GM23338 (cell line): ENCODE measurements around the gene PPFIBP2. TPM values are rescaled to one million over a fixed set of nuclear protein-coding genes. Genes with fewer than 3 reads are reported as not detected.

Experiments used
- ATAC-seq: fragments of 200-7000 bp; cut with Tn5 transposase; 3 replicates; pipeline ENCODE4 v1.9.1; 2020
- DNase-seq: peaks from one replicate; pipeline ENCODE4 v3.0.0-alpha.2; 2015; ENCODE audit warnings: low spot score
- H2AFZ ChIP-seq: fragments of 200-600 bp; sonication (generic); 2 replicates; pipeline ENCODE4 v1.8.0; 2016; ENCODE audit warnings: antibody characterized with exemption, mild to moderate bottlenecking, moderate library complexity
- H3F3A ChIP-seq: fragments of 200-600 bp; sonication (generic); replicated peaks from 2 replicates; pipeline ENCODE4 v1.8.0; 2017; ENCODE audit warnings: antibody characterized with exemption, mixed run types, low read depth
- H3K27ac ChIP-seq: fragments of 200-600 bp; sonication (generic); 2 replicates; pipeline ENCODE4 v1.6.1; 2016; ENCODE audit warnings: low read depth
- H3K27me3 ChIP-seq: fragments of 200-600 bp; sonication (generic); 2 replicates; pipeline ENCODE4 v1.8.0; 2016; ENCODE audit warnings: mild to moderate bottlenecking, mixed run types, moderate library complexity; ENCODE audit not compliant: insufficient read depth
- H3K36me3 ChIP-seq: fragments of 200-600 bp; sonication (generic); 2 replicates; pipeline ENCODE4 v1.8.0; 2016; ENCODE audit warnings: mild to moderate bottlenecking; ENCODE audit not compliant: insufficient read depth
- H3K4me1 ChIP-seq: fragments of 200-600 bp; sonication (generic); 2 replicates; pipeline ENCODE4 v1.8.0; 2016; ENCODE audit warnings: mild to moderate bottlenecking, moderate library complexity; ENCODE audit not compliant: insufficient read depth
- H3K4me2 ChIP-seq: fragments of 200-600 bp; sonication (generic); 2 replicates; pipeline ENCODE4 v1.7.1; 2017; ENCODE audit warnings: mixed run types
- H3K4me3 ChIP-seq: fragments of 200-600 bp; sonication (generic); 2 replicates; pipeline ENCODE4 v1.6.1; 2016; ENCODE audit warnings: mixed run types
- H3K79me2 ChIP-seq: fragments of 200-600 bp; sonication (generic); replicated peaks from 2 replicates; pipeline ENCODE4 v1.8.0; 2017; ENCODE audit warnings: mild to moderate bottlenecking; ENCODE audit not compliant: insufficient read depth
- H3K9me2 ChIP-seq: fragments of 200-600 bp; sonication (generic); 2 replicates; pipeline ENCODE4 v1.8.0; 2017; ENCODE audit not compliant: insufficient read depth
- H4K20me1 ChIP-seq: fragments of 200-600 bp; sonication (generic); replicated peaks from 2 replicates; pipeline ENCODE4 v1.8.0; 2017; ENCODE audit warnings: mild to moderate bottlenecking; ENCODE audit not compliant: insufficient read depth
- H3K27ac Mint-ChIP-seq: 2 replicates; pipeline ENCODE4 v1.8.0; 2020; ENCODE audit warnings: inconsistent platforms, mild to moderate bottlenecking, moderate library complexity, mixed read lengths
- H3K27me3 Mint-ChIP-seq: 3 replicates; pipeline ENCODE4 v1.8.0; 2022; ENCODE audit warnings: low read depth, mild to moderate bottlenecking, moderate library complexity, mixed read lengths, inconsistent platforms; ENCODE audit not compliant: insufficient read depth, poor library complexity
- H3K36me3 Mint-ChIP-seq: 3 replicates; pipeline ENCODE4 v1.8.0; 2021; ENCODE audit warnings: low read depth, mild to moderate bottlenecking, inconsistent platforms, moderate library complexity, mixed read lengths
- H3K4me1 Mint-ChIP-seq: 3 replicates; pipeline ENCODE4 v1.8.0; 2020; ENCODE audit warnings: mild to moderate bottlenecking, inconsistent platforms, mixed read lengths
- H3K4me3 Mint-ChIP-seq: 3 replicates; pipeline ENCODE4 v1.8.0; 2021; ENCODE audit warnings: moderate library complexity, mild to moderate bottlenecking, inconsistent platforms, mixed read lengths
- H3K9me3 Mint-ChIP-seq: 3 replicates; pipeline ENCODE4 v1.8.0; 2020; ENCODE audit warnings: moderate library complexity, mild to moderate bottlenecking, inconsistent platforms, mixed read lengths
- CREB1 ChIP-seq: fragments of 250-450 bp; sonication (Bioruptor Pico); IDR thresholded peaks from 2 replicates; pipeline ENCODE4 v1.5.0; 2020; ENCODE audit warnings: low read depth, mild to moderate bottlenecking, moderate library complexity
- EZH2 ChIP-seq: fragments of 200-600 bp; sonication (generic); IDR thresholded peaks from one replicate; pipeline ENCODE4 v1.8.0; 2017; ENCODE audit warnings: antibody characterized with exemption, mild to moderate bottlenecking, low read depth; ENCODE audit not compliant: unreplicated experiment
- EZH2phosphoT487 ChIP-seq: fragments of 200-600 bp; sonication (generic); IDR thresholded peaks from one replicate; pipeline ENCODE4 v1.8.1; 2018; ENCODE audit warnings: antibody characterized with exemption; ENCODE audit not compliant: unreplicated experiment
- JUNB ChIP-seq: IDR thresholded peaks from one replicate; pipeline ENCODE4 v1.6.1; 2016; ENCODE audit warnings: antibody characterized with exemption; ENCODE audit not compliant: unreplicated experiment
- NANOG ChIP-seq: IDR thresholded peaks from 2 replicates; pipeline ENCODE4 v1.6.1; 2016; ENCODE audit warnings: antibody characterized with exemption, borderline replicate concordance
- POLR2AphosphoS5 ChIP-seq: IDR thresholded peaks from 2 replicates; pipeline ENCODE4 v1.6.1; 2016; ENCODE audit warnings: antibody characterized with exemption, low read depth
- STAT1 ChIP-seq: IDR thresholded peaks from one replicate; pipeline ENCODE4 v1.6.1; 2016; ENCODE audit warnings: antibody characterized with exemption; ENCODE audit not compliant: unreplicated experiment
- ZNF114 ChIP-seq: fragments of 250-450 bp; sonication (Bioruptor Pico); IDR thresholded peaks from 2 replicates; pipeline ENCODE4 v1.5.0; 2020; ENCODE audit warnings: mild to moderate bottlenecking, moderate library complexity
- ZNF331 ChIP-seq: fragments of 250-450 bp; sonication (Bioruptor Pico); IDR thresholded peaks from 2 replicates; pipeline ENCODE4 v1.5.0; 2020; ENCODE audit warnings: low read depth, mild to moderate bottlenecking, moderate library complexity
- polyA plus RNA-seq: library from polyadenylated mRNA; unstranded; fragments of >200 nt; fragmentation: Nextera tagmentation; extraction: Ambion mirVana; gene quantifications from 2 replicates; pipeline ENCODE4 v1.2.1, GENCODE V29; 2016
- total RNA-seq: library from RNA; depleted of rRNA; stranded (reverse); fragments of >200 nt; shearing (Covaris generic); gene quantifications from 2 replicates; pipeline ENCODE4 v1.2.3, GENCODE V29; 2014
- TF ChIP-seq, protein P1 (sequence below): IDR thresholded peaks from one replicate; pipeline ENCODE4 v1.6.1; 2018; ENCODE audit warnings: antibody characterized with exemption; ENCODE audit not compliant: unreplicated experiment
- TF ChIP-seq, protein P2 (sequence below), 2 experiments: fragments of 200-600 bp in 1 of 2; sonication (generic) in 1 of 2; conservative IDR thresholded peaks; 2 replicates each; pipeline versions ENCODE4 v1.5.1 to v1.6.1; 2016 to 2017; ENCODE audit warnings: antibody characterized with exemption in 2 of 2, low read depth in 2 of 2, mild to moderate bottlenecking in 2 of 2, moderate library complexity in 1 of 2
- TF ChIP-seq, protein P3 (sequence below): fragments of 250-450 bp; sonication (Bioruptor Pico); IDR thresholded peaks from 2 replicates; pipeline ENCODE4 v1.5.0; 2020; ENCODE audit warnings: mild to moderate bottlenecking, moderate library complexity

The PPFIBP2 gene
- total and polyA plus RNA-seq, 2 experiments from 2014 or later = 7.1 to 14.8 TPM

DNA sequence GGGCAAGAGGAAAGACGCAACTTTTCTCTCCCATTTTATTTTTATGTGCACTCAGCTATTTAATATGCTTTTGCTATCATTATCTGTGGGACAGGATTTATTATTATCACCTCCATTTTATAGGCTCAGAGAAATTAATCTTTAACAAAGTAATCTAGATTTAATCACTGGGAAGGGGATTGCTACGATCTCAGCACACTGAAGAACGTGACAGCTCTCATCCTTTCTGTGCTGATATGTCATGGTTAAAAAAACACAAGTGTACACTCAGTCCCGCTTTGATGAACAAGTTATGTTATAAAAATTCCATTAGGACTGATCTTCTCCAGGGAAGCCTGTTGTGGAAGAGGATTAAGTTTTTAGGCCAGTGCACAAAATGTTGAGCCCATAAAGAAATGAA, 121.9 kb downstream of the PPFIBP2 start:
- no peak overlapping the region for H3K4me3 ChIP-seq
- peaks cover 4% of the 10 kb centered on the region for H3K27me3 Mint-ChIP-seq
- no peak for DNase-seq
- H3K27me3 ChIP-seq = no peaks in the 10 kb centered on the region
- no peaks in the 10 kb centered on the region for H4K20me1 ChIP-seq
- H2AFZ ChIP-seq = no peak overlapping the region
- no peak overlapping the region for H3K4me3 Mint-ChIP-seq
- TF ChIP-seq CREB1 (CRISPR knock-in tag) (no peak), ZNF331 (CRISPR knock-in tag) (no peak), EZH2phosphoT487 (no peak), JUNB (no peak)
- TF ChIP-seq, protein P1, sequence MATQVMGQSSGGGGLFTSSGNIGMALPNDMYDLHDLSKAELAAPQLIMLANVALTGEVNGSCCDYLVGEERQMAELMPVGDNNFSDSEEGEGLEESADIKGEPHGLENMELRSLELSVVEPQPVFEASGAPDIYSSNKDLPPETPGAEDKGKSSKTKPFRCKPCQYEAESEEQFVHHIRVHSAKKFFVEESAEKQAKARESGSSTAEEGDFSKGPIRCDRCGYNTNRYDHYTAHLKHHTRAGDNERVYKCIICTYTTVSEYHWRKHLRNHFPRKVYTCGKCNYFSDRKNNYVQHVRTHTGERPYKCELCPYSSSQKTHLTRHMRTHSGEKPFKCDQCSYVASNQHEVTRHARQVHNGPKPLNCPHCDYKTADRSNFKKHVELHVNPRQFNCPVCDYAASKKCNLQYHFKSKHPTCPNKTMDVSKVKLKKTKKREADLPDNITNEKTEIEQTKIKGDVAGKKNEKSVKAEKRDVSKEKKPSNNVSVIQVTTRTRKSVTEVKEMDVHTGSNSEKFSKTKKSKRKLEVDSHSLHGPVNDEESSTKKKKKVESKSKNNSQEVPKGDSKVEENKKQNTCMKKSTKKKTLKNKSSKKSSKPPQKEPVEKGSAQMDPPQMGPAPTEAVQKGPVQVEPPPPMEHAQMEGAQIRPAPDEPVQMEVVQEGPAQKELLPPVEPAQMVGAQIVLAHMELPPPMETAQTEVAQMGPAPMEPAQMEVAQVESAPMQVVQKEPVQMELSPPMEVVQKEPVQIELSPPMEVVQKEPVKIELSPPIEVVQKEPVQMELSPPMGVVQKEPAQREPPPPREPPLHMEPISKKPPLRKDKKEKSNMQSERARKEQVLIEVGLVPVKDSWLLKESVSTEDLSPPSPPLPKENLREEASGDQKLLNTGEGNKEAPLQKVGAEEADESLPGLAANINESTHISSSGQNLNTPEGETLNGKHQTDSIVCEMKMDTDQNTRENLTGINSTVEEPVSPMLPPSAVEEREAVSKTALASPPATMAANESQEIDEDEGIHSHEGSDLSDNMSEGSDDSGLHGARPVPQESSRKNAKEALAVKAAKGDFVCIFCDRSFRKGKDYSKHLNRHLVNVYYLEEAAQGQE = no peak
- TF ChIP-seq, protein P2, sequence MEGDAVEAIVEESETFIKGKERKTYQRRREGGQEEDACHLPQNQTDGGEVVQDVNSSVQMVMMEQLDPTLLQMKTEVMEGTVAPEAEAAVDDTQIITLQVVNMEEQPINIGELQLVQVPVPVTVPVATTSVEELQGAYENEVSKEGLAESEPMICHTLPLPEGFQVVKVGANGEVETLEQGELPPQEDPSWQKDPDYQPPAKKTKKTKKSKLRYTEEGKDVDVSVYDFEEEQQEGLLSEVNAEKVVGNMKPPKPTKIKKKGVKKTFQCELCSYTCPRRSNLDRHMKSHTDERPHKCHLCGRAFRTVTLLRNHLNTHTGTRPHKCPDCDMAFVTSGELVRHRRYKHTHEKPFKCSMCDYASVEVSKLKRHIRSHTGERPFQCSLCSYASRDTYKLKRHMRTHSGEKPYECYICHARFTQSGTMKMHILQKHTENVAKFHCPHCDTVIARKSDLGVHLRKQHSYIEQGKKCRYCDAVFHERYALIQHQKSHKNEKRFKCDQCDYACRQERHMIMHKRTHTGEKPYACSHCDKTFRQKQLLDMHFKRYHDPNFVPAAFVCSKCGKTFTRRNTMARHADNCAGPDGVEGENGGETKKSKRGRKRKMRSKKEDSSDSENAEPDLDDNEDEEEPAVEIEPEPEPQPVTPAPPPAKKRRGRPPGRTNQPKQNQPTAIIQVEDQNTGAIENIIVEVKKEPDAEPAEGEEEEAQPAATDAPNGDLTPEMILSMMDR (conservative IDR thresholded peaks at IDR 0.05; ENCODE audit: low read depth in 2 of 2) = no peak
- no peaks in the 10 kb centered on the region for H3K79me2 ChIP-seq
- H3K36me3 Mint-ChIP-seq = peaks cover 5% of the 10 kb centered on the region; the same call in 2 of the 3 replicates
- H3F3A ChIP-seq = no peaks in the 10 kb centered on the region
- H3K27ac Mint-ChIP-seq = no peak overlapping the region
- no peaks in the 10 kb centered on the region for H3K36me3 ChIP-seq
- no peak overlapping the region for H3K4me2 ChIP-seq
- peaks cover 6% of the 10 kb centered on the region; the same call in 1 of the 2 replicates for H3K9me2 ChIP-seq
- no peaks in the 10 kb centered on the region for H3K4me1 ChIP-seq
- ATAC-seq = no peak
- H3K4me1 Mint-ChIP-seq = peaks cover 36% of the 10 kb centered on the region
- H3K9me3 Mint-ChIP-seq = no peaks in the 10 kb centered on the region
- H3K27ac ChIP-seq = no peak overlapping the region

DNA sequence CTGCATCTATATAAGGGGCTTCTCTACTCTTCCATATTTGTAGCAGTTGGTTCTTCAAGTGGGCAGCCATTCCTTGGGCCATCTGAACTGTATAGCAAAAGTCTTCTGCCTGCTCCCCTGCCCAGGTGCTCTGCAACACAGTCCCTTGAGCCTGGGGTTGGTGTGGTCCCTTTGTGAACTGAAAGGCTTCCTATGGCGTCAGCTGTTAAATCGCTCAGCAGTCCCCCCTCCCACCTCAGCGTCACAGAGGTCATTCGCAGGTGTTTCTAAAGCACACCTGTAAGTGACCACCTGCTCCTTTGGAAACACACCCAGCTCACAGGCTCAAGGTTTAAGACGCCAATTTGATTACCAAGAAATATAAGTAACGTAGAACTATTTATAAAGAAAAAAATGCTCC, 122.6 kb downstream of the PPFIBP2 start:
- H4K20me1 ChIP-seq = no peaks in the 10 kb centered on the region
- Mint-ChIP-seq H3K4me1 (peaks cover 36% of the 10 kb centered on the region), H3K27ac (no peak overlapping the region), H3K27me3 (peaks cover 4% of the 10 kb centered on the region), H3K9me3 (no peaks in the 10 kb centered on the region), H3K36me3 (peaks cover 6% of the 10 kb centered on the region), H3K4me3 (no peak overlapping the region)
- H3K4me1 ChIP-seq = no peaks in the 10 kb centered on the region
- no peak overlapping the region for H3K4me3 ChIP-seq
- no peaks in the 10 kb centered on the region for H3F3A ChIP-seq
- ATAC-seq (peak; percentile 63), DNase-seq (no peak)
- H3K36me3 ChIP-seq = no peaks in the 10 kb centered on the region
- H2AFZ ChIP-seq = no peak overlapping the region
- H3K27me3 ChIP-seq = no peaks in the 10 kb centered on the region
- no peaks in the 10 kb centered on the region for H3K79me2 ChIP-seq
- H3K27ac ChIP-seq = no peak overlapping the region
- peaks cover 6% of the 10 kb centered on the region; the same call in 1 of the 2 replicates for H3K9me2 ChIP-seq
- H3K4me2 ChIP-seq = no peak overlapping the region
- TF ChIP-seq, protein P3, sequence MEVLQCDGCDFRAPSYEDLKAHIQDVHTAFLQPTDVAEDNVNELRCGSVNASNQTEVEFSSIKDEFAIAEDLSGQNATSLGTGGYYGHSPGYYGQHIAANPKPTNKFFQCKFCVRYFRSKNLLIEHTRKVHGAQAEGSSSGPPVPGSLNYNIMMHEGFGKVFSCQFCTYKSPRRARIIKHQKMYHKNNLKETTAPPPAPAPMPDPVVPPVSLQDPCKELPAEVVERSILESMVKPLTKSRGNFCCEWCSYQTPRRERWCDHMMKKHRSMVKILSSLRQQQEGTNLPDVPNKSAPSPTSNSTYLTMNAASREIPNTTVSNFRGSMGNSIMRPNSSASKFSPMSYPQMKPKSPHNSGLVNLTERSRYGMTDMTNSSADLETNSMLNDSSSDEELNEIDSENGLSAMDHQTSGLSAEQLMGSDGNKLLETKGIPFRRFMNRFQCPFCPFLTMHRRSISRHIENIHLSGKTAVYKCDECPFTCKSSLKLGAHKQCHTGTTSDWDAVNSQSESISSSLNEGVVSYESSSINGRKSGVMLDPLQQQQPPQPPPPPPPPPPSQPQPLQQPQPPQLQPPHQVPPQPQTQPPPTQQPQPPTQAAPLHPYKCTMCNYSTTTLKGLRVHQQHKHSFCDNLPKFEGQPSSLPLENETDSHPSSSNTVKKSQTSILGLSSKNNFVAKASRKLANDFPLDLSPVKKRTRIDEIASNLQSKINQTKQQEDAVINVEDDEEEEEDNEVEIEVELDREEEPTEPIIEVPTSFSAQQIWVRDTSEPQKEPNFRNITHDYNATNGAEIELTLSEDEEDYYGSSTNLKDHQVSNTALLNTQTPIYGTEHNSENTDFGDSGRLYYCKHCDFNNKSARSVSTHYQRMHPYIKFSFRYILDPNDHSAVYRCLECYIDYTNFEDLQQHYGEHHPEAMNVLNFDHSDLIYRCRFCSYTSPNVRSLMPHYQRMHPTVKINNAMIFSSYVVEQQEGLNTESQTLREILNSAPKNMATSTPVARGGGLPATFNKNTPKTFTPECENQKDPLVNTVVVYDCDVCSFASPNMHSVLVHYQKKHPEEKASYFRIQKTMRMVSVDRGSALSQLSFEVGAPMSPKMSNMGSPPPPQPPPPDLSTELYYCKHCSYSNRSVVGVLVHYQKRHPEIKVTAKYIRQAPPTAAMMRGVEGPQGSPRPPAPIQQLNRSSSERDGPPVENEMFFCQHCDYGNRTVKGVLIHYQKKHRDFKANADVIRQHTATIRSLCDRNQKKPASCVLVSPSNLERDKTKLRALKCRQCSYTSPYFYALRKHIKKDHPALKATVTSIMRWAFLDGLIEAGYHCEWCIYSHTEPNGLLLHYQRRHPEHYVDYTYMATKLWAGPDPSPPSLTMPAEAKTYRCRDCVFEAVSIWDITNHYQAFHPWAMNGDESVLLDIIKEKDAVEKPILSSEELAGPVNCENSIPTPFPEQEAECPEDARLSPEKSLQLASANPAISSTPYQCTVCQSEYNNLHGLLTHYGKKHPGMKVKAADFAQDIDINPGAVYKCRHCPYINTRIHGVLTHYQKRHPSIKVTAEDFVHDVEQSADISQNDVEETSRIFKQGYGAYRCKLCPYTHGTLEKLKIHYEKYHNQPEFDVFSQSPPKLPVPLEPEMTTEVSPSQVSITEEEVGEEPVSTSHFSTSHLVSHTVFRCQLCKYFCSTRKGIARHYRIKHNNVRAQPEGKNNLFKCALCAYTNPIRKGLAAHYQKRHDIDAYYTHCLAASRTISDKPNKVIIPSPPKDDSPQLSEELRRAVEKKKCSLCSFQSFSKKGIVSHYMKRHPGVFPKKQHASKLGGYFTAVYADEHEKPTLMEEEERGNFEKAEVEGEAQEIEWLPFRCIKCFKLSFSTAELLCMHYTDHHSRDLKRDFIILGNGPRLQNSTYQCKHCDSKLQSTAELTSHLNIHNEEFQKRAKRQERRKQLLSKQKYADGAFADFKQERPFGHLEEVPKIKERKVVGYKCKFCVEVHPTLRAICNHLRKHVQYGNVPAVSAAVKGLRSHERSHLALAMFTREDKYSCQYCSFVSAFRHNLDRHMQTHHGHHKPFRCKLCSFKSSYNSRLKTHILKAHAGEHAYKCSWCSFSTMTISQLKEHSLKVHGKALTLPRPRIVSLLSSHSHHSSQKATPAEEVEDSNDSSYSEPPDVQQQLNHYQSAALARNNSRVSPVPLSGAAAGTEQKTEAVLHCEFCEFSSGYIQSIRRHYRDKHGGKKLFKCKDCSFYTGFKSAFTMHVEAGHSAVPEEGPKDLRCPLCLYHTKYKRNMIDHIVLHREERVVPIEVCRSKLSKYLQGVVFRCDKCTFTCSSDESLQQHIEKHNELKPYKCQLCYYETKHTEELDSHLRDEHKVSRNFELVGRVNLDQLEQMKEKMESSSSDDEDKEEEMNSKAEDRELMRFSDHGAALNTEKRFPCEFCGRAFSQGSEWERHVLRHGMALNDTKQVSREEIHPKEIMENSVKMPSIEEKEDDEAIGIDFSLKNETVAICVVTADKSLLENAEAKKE (CRISPR knock-in tag) = no peak
- TF ChIP-seq STAT1 (no peak), ZNF331 (CRISPR knock-in tag) (no peak), EZH2phosphoT487 (no peak), ZNF114 (CRISPR knock-in tag) (no peak), EZH2 (no peak), POLR2AphosphoS5 (no peak), NANOG (no peak)
